GM18508 (cell line): ENCODE measurements around the gene OSBP.
A peak's percentile ranks its signal among the peaks of the same experiment; 100 is the strongest.
"Not testable (repeated sequence)": the region's sequence is repeated elsewhere in the genome, so short reads cannot be mapped to it uniquely, and the experiment has no call there.

Source experiments
- ATAC-seq: cut with Tn5 transposase; IDR thresholded peaks from one replicate; pipeline ENCODE4 v1.9.1; 2021; ENCODE audit warnings: moderate number of reproducible peaks; ENCODE audit not compliant: insufficient read depth, unreplicated experiment

OSBP gene

DNA sequence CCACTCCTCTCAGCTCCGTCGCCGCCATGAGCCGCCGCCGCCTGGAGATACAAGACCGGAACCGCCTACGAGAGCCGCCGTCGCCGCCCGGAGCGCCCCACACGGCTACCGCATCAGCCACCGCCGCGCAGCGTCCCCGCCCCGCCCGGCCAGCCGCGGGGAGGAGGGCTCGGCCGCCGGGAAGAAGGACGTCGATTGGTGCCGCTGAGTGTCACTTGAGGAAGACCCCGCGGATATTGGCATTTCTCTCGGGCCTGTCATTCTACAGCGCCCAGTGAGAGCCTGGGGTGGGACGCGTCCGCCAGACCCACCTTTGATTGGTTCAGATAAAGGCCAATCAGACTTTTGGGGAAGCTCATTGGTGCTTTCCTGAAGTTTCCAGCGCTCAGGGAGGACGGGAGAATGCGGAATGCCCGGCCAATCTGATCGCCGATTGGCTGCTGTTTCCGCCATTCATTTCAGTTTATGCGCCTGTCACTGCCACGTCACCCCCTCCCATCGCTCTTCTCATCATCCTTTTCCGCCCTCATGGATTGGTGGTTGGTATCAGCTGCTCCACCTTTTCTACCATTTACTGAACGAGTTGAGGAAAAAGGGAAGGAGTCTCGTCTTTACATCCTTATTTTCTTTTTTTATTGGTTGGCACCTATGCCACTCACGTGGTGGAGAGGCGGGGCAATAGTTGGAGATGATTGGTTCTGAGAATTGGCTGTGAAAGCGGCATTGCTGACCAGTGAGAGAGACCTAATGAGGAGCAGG is at the start of gene OSBP:
OSBP (minus strand) TSS at position 138 of the 759 bp plus-strand sequence; CDS start at position 28, 110 bp downstream.
- ATAC-seq = peak; percentile 89

GRCh38 chr11:59660621-59661020 is 45.0 kb upstream of the OSBP start:
- no peak for ATAC-seq

DNA sequence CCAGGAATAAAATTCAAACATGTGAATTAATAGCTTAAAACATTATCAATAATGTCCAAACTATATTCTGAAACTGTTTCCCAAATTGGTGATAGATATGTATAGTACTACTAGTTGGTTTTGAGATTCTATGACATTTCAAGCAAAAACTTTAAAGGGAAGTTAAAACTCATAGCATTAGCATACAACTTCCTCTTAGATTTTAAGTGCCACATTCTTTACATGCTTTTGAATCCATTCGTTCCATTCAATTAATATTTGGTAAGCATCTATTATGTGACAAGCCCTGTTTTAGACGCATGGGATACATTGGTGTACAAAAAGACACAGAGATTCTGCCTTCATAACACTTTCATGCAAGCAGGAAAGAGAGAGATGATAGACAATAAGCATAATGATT is 44.4 kb upstream of the OSBP start:
- ATAC-seq = no peak

- ATAC-seq = no peak
Measured at GRCh38 chr11:59658036-59658435, 42.5 kb upstream of the OSBP start.

DNA sequence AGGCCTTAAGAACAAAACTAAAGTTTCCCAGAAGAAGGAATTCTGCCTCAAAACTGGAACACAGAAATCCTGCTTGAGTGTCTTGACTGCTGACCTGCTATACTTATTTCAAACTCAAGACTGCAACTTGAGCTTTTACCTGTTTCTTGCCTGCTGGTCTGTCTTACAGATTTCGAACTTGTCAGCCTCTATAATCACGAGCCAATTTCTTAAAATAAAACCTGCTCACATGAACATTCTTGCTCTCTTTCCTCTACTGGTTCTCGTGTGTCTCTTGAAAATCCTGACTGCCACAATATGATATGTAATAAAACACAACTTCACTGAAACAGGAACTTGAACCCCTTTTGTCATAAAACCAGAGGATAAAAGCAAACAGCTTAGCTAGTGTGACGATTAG is 39.3 kb upstream of the OSBP start:
- ATAC-seq = no peak

DNA sequence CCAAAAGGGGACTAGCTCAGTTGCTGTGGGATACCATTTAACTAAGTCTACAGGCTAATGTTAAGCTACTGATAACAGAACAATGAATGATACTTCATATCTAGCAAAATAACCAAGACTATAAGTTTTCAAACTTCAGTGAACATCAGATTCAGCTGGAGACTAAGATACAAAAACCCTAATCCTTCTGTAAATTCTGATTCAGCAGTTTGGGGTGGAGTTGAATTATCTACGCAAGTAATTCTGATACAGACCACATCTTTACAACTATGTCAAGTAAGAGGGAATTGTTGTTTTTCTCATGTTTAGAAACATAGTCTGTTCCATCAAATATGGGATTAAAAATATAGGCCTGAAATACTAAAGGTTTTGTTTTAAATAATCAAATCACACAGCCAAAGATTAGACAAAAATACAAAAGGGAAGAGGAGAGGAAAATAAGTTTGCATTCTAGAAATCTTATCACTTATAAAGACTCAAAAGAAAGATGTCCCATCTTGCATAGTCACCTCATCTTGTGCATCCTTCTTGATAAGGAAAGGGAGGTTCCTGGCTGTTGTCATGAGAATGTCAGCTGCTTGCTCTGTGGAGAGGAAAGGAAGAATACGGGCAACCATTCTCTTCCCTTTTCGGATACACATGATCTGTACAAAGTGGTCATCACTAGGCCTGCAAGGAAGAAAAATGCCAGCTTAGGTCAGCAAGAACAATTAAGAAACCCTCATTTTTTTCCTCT is 31.8 kb upstream of the OSBP start:
- no peak for ATAC-seq

GRCh38 chr11:59644528-59644927 is 29.0 kb upstream of the OSBP start:
- ATAC-seq = no peak

DNA sequence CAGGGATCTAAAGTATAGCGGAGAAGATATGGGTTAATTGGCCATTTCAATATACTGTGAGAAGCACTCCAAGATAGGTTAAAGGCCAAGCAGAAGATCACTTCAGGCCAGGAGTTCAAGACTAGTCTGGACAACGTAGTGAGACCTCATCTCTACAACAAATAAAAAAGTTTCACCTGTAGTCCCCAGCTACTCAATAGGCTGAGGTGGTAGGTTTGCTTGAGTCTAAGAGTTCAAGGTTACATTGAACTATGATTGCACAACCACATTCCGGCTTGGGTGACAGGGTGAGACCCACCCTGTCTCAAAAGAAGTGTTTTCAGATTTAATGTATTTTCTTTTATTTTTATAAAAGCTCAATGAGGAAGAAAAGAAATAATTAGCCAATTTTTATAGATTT is 27.8 kb upstream of the OSBP start:
- ATAC-seq = no peak

DNA sequence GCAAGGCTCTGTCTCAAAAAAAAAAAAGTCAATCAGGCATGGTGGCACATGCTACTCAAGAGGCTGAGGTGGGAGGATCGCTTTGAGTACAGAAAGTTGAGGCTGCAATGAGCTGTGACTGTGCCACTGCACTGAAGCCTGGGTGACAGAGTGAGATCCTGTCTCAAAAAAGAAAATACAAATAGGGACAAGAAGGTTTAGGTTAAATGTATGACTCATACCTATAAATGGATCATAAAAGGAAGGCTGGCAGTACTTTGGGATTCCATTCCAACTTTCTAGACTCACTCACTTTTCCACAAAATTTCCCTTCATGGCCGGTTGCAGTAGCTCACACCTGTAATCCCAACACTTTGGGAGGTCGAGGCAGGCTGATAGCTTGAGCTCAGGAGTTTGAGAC is 25.6 kb upstream of the OSBP start:
- no peak for ATAC-seq

- no peak for ATAC-seq
Measured at GRCh38 chr11:59630493-59630892, 14.9 kb upstream of the OSBP start.

- ATAC-seq = no peak
Measured at GRCh38 chr11:59629996-59630395, 14.4 kb upstream of the OSBP start.

DNA sequence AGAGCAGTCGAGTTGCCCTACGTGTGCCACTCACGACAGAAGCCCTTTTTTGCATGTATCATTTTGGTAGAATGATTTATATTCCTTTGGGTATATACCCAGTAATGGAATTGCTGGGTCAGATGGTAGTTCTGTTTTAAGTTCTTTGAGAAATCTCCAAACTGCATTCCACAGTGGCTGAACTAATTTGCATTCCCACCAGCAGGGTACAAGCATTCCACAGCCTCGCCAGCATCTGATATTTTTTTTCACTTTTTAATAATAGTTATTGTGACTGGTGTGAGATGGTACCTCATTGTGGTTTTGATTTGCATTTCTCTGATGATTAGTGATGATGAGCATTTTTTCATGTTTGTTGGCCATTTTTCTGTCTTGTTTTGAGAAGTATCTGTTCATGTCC is 11.4 kb upstream of the OSBP start:
- ATAC-seq = not testable (repeated sequence)

DNA sequence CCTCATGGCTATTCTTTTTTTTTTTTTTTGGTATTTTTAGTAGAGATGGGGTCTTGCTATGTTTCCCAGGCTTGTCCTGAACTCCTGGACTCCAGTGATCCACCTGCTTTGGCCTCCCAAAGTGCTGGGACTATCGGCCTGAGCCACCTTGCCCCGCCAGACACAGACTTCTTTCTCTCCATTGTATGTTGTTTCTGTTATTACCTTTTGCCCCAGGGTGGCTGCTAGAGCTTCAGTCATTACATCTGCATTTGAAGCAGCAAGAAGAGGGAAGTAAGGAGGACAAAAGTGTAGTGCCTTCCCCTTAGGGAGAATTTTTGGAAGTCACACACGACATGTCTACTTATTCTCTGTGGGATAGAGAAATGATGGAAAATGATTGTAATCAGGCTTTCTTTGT is 10.1 kb upstream of the OSBP start:
- ATAC-seq = no peak

GRCh38 chr11:59617876-59618275 is 2.3 kb upstream of the OSBP start:
- no peak for ATAC-seq

DNA sequence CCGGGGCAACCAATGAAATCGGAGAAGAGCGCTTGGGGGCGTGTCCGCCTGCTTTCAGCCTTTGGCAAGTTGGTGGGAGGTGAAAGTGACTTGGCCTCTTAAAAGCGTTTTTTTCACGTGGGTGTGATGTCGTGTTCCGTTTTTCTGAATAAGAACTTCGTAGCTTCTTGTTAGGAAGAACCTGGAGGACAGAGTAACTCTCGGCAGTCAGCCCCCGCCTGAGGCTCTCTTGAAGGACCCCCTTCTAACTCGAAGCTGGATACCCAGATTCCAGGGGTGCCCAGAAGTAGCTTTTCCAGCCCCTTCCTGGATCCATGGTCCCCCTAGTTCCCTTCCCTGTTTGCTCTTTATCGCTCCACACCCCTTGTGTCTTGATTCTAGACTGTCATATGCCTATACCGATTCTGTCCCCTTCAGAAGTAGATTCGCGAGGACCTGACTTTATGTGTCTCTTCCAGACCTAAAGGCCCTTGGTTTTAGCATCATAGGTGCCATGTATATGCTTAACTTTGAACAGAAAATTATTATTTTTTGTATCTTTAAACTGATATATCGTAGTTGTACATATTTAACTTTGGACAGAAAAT is 915 bp upstream of the OSBP start:
- ATAC-seq = no peak

DNA sequence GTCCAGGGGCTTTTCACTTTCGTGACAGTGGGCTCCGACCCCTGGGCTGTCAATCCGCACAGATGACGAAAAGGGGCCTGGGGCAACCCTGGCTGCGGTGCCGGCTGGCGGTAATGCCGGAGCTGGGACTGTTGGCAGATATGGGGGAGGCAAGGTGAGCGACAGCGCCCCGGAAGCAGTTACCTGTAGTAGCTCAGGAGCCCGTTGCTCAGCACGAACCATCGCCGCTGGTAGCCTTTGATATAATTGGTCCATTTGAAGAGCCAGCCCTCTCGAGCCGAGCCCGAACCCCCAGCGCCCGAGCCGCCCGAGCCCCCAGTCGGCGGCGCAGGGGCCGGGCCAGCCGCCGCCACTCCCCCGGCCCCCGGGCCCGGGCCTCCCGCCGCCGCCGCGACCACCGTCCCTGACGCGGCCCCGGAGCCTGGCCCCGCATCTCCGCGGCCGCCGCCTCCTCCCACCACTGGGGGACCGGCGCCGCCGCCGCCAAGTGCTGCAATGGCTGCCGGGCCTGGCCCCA is 396 bp downstream of the OSBP start:
- ATAC-seq = no peak

DNA sequence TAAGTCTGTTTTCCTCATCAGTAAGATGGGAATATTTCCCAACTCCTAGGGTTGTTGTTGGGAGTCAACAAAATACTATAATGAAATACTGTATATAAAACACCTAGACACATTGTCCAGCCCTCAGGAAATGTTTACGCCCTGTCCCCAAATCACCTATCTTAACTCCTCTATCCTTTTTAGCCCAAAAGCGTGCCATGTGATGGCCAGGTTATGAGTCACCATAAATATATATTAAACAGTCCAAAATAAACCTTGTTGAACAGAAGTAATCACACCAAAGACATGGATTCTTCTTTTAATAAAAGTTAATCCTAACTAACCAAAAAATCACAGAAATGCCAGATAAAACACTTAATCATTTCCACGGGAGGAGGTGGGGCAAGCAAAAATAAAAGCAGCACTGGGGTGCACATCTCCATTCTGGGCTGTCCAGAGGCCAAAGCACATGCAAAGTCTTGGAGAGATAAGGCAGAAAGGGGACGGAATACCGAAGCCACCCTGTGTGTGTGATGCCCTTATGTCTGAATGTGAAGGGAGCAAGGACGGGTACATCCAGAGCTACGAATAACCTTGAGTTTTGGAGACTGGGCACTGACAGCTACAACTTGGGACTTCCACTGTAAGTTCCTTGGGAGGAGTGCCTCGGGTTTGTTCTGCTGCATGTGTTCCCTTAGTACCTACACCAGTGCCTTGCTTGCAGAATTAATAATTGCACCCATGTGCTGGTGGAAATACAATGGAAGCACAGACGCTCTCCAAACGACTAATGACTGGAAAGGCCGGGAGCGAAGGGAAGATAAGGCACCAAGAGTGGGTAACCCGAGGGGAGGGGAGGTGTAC is 1.1 kb downstream of the OSBP start:
- ATAC-seq = no peak

- ATAC-seq = no peak
Measured at GRCh38 chr11:59611570-59612565, 3.7 kb downstream of the OSBP start.

GRCh38 chr11:59610289-59610688 is 5.3 kb downstream of the OSBP start:
- no peak for ATAC-seq
